Epidermal melanocyte (primary cell): ENCODE measurements around the gene CCL5.

ENCODE experiments used
- DNase-seq: peaks from one replicate; pipeline ENCODE4 v3.0.0; 2011; ENCODE audit warnings: low spot score; ENCODE audit not compliant: insufficient read length

The CCL5 gene

GRCh38 chr17:35868737-35869136 is 11.4 kb downstream of the CCL5 start, which contains the start of gene HEATR9:
TSS of gene HEATR9 (minus strand) at chr17:35868891. CDS start at chr17:35868742, 149 bp downstream.
- DNase-seq = no peak

GRCh38 chr17:35867574-35867973 is 12.6 kb downstream of the CCL5 start:
- no peak for DNase-seq

- no peak for DNase-seq
Observed at GRCh38 chr17:35866341-35866950, 13.7 kb downstream of the CCL5 start.

- DNase-seq = no peak
Observed at GRCh38 chr17:35865412-35866340, 14.5 kb downstream of the CCL5 start.

- DNase-seq = no peak
Observed at GRCh38 chr17:35864853-35865252, 15.3 kb downstream of the CCL5 start.

GRCh38 chr17:35856603-35857002 is 23.6 kb downstream of the CCL5 start:
- DNase-seq = no peak

- no peak for DNase-seq
Observed at GRCh38 chr17:35855965-35856364, 24.2 kb downstream of the CCL5 start.

- peak; percentile 49 for DNase-seq
Observed at GRCh38 chr17:35849469-35850348, 30.5 kb downstream of the CCL5 start.

- DNase-seq = no peak
Observed at GRCh38 chr17:35847633-35848373, 32.4 kb downstream of the CCL5 start.

GRCh38 chr17:35847006-35847405 is 33.2 kb downstream of the CCL5 start:
- no peak for DNase-seq

GRCh38 chr17:35846055-35846809 is 33.9 kb downstream of the CCL5 start:
- DNase-seq = peak; percentile 24

- no peak for DNase-seq
Observed at GRCh38 chr17:35844547-35844946, 35.6 kb downstream of the CCL5 start.

- DNase-seq = no peak
Observed at GRCh38 chr17:35843698-35844097, 36.5 kb downstream of the CCL5 start.

GRCh38 chr17:35842239-35842638 is 37.9 kb downstream of the CCL5 start:
- DNase-seq = no peak

- no peak for DNase-seq
Observed at GRCh38 chr17:35841505-35841904, 38.7 kb downstream of the CCL5 start.

GRCh38 chr17:35841101-35841500 is 39.1 kb downstream of the CCL5 start:
- DNase-seq = no peak

- DNase-seq = no peak
Observed at GRCh38 chr17:35825206-35825605, 55.0 kb downstream of the CCL5 start.
